Measurements from ENCODE around the gene ACAT1. TPM values are rescaled to one million over a fixed set of nuclear protein-coding genes. Genes with fewer than 3 reads are reported as not detected.

The ACAT1 gene
- total RNA-seq, 1 experiment from 2014 or later, result 212 TPM

GRCh38 chr11:108097179-108097578 is 24.2 kb upstream of the ACAT1 start:
- no peak for TF ChIP-seq EZH2phosphoT487 (IDR thresholded peaks at IDR 0.05; ENCODE audit: borderline replicate concordance, low read length)
- Histone ChIP-seq H3K9ac (ENCODE audit: low read length) (no peak overlapping the region), H3K79me2 (ENCODE audit: low read length) (no peaks in the 10 kb centered on the region), H3K9me3 (ENCODE audit: low read length) (no peaks in the 10 kb centered on the region), H3K9me2 (replicated peaks; ENCODE audit: low read length) (no peaks in the 10 kb centered on the region), H3K4me3 (ENCODE audit: low read length) (no peak overlapping the region), H2AFZ (ENCODE audit: low read length) (no peak overlapping the region), H4K20me1 (ENCODE audit: low read length) (no peaks in the 10 kb centered on the region), H3K36me3 (ENCODE audit: low read depth, low read length) (peaks cover 34% of the 10 kb centered on the region), H3K4me1 (ENCODE audit: insufficient read depth, low read length) (peaks cover 10% of the 10 kb centered on the region), H3F3A (ENCODE audit: low read length, unreplicated experiment) (no peaks in the 10 kb centered on the region), H3K27me3 (ENCODE audit: low read length) (no peaks in the 10 kb centered on the region), H3K27ac (ENCODE audit: low read length) (no peak overlapping the region), H3K4me2 (ENCODE audit: low read length) (no peak overlapping the region)
- ATAC-seq, result no peak
- intact Hi-C loops (cut with micrococcal nuclease), result no loop called here
- POLR2A ChIA-PET (ENCODE audit: unreplicated experiment), result no interaction called here
- DNase-seq, result no peak
- CTCF ChIA-PET, result interaction anchor here (0.8 kb wide), 1 partner anchor 269 kb away, joined by 4 read pairs; no protein-coding TSS in a partner anchor
- BruUV-seq (replicated peaks), result no TSS peak

GRCh38 chr11:108101090-108101775 is 20.1 kb upstream of the ACAT1 start:
- Histone ChIP-seq H3K9ac (ENCODE audit: low read length) (no peak overlapping the region), H3K27me3 (ENCODE audit: low read length) (no peaks in the 10 kb centered on the region), H3K79me2 (ENCODE audit: low read length) (no peaks in the 10 kb centered on the region), H3K4me1 (ENCODE audit: insufficient read depth, low read length) (no peaks in the 10 kb centered on the region), H3K4me2 (ENCODE audit: low read length) (no peak overlapping the region), H2AFZ (ENCODE audit: low read length) (no peak overlapping the region), H3K9me2 (replicated peaks; ENCODE audit: low read length) (no peaks in the 10 kb centered on the region), H3F3A (ENCODE audit: low read length, unreplicated experiment) (no peaks in the 10 kb centered on the region), H3K27ac (ENCODE audit: low read length) (no peak overlapping the region), H3K4me3 (ENCODE audit: low read length) (no peak overlapping the region), H3K36me3 (ENCODE audit: low read depth, low read length) (peaks cover 22% of the 10 kb centered on the region; the same call in 1 of the 2 replicates), H4K20me1 (ENCODE audit: low read length) (no peaks in the 10 kb centered on the region), H3K9me3 (ENCODE audit: low read length) (no peaks in the 10 kb centered on the region)
- POLR2A ChIA-PET (ENCODE audit: unreplicated experiment), result no interaction called here
- no peak for DNase-seq
- ATAC-seq, result no peak; the same call in 1 of the 2 replicates
- no TSS peak for BruUV-seq (replicated peaks)
- CTCF ChIA-PET, result no interaction called here
- intact Hi-C loops (cut with micrococcal nuclease), result no loop called here
- TF ChIP-seq EZH2 (IDR thresholded peaks at IDR 0.05; ENCODE audit: low read length, unreplicated experiment) (no peak), CTCF (conservative IDR thresholded peaks at IDR 0.05; ENCODE audit: low read depth, low read length) (no peak), EZH2phosphoT487 (IDR thresholded peaks at IDR 0.05; ENCODE audit: borderline replicate concordance, low read length) (no peak)

GRCh38 chr11:108111126-108111525 is 10.2 kb upstream of the ACAT1 start:
- ChIA-PET POLR2A (ENCODE audit: unreplicated experiment) (no interaction called here), CTCF (no interaction called here)
- no TSS peak for BruUV-seq (replicated peaks)
- DNase-seq (no peak), ATAC-seq (no peak)
- no peak; the same call in 1 of the 2 replicates for TF ChIP-seq CTCF (conservative IDR thresholded peaks at IDR 0.05; ENCODE audit: low read depth, low read length)
- no peak for TF ChIP-seq EZH2phosphoT487 (IDR thresholded peaks at IDR 0.05; ENCODE audit: borderline replicate concordance, low read length)
- no peak for TF ChIP-seq EZH2 (IDR thresholded peaks at IDR 0.05; ENCODE audit: low read length, unreplicated experiment)
- H3K9ac ChIP-seq (ENCODE audit: low read length), result no peak overlapping the region
- H3K36me3 ChIP-seq (ENCODE audit: low read depth, low read length), result no peaks in the 10 kb centered on the region; the same call in 1 of the 2 replicates
- intact Hi-C loops (cut with micrococcal nuclease), result no loop called here
- peaks cover 14% of the 10 kb centered on the region for H3K4me1 ChIP-seq (ENCODE audit: insufficient read depth, low read length)
- H3K4me2 ChIP-seq (ENCODE audit: low read length), result no peak overlapping the region
- no peaks in the 10 kb centered on the region for H3K9me2 ChIP-seq (replicated peaks; ENCODE audit: low read length)
- no peak overlapping the region for H3K4me3 ChIP-seq (ENCODE audit: low read length)
- no peak overlapping the region for H3K27ac ChIP-seq (ENCODE audit: low read length)
- no peak overlapping the region for H2AFZ ChIP-seq (ENCODE audit: low read length)
- no peaks in the 10 kb centered on the region for H3F3A ChIP-seq (ENCODE audit: low read length, unreplicated experiment)
- H3K9me3 ChIP-seq (ENCODE audit: low read length), result no peaks in the 10 kb centered on the region
- H3K27me3 ChIP-seq (ENCODE audit: low read length), result no peaks in the 10 kb centered on the region
- no peaks in the 10 kb centered on the region for H4K20me1 ChIP-seq (ENCODE audit: low read length)
- H3K79me2 ChIP-seq (ENCODE audit: low read length), result no peaks in the 10 kb centered on the region
